ENCODE data around the gene APLNR.

APLNR gene

DNA sequence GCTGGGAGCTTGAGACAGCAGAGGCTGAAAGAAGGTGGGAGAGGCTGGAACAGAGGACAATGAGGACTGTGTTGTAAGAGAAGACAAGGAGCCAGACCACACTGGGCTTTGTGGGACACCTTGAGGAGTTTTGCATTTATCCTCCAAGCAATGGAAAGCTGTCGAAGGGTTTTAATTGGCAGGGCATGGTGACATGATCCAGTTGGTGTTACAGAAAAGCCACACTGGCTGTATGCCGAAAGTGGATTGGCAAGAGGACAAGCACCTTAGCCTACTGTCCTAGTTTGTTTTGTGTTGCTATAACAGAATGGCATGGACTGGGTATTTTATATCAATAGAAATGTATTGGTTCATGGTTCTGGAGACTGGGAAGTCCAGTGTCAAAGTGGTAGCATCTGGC, 14.0 kb upstream of the APLNR start:
- DNase-seq: no peak

DNA sequence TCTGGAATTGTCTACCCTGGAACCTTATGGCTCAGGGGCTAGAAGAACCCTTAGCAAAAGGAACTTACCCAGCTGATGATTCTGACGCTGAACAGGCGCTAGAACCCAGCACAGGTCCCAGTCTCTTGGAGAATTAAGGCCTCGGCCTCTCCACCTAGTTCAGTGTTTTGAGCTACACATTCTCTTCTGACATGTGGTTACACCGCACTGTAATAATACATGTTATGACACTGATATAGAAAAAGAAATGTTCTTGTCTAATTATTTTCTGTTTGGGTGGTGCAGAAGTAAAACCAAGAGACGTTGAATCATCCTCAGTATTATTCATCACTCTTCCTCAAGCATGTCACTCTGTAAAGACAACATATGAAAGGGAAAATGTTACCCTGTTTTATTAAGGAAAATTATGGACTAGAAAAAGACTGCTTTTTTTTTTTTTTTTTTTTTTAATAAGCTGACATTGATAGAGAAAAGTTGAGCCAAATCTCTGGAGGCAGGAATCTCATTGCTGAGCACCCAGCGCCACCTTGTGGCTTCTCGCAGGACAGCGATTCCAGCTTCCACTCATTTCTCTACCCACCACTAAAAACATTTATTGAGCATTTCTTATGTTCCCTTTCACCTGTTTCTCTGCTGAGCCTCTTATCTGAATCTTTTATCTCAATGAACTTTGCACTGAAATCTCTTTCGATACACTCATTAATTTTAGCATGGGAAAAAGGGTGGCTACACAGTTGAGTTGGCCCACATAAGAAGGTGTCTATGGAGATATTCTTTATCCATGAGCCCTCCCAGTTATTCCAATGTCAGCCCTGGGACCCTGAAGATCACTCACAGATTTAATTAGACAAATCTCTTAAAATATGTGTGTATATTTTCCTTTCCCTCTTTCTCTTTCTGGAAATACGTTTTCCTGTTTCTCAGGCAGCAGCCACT, 12.6 kb upstream of the APLNR start:
- no peak for DNase-seq

DNA sequence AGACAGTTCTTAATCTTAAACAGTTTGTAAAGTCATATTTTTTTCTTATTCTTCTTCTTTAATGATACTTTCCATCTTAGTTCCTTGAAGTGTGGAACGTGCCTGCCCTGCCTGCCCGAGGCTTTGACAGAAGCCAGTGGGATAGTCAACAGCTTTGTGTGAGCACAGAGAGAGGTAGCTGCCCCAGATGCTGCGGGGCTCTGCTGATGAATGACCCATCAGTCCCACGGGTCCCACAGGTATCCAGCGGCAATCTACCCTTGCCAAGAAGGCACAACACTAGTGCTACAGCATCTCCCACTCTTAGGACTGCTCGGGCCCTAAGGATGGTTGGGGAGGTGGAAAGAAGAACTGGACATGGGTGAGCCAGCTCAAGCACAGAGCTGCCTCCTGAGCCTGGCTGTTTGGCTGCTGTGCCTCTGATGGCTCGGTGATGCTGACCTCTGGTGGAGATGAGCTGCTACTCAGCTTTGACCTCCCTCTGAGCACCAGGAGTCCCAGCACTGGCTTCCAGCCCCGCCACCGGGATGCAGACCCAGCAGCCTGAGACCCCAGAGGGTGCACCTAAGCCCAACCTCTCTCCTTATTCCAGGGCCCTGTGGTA, 11.8 kb upstream of the APLNR start:
- DNase-seq: no peak

DNA sequence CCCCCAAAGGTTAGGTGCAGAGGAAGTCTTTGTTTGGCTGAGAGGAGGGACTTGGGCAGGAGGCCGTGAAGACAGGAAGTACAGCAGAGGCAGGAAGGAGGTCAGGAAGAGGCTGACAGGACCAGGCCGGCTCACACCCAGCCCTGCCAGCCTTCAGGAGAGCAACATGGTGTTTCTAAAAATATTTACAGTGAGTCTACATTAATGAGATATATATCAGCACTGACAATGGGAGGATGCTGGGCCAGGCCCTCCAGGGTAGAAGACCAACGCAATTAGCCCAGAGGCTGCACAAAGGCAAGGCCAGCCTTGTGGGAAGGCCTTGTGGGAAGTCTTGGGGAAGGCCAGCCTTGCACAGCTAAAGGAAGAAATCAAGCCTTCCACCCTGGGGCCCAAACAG, 7.9 kb upstream of the APLNR start:
- DNase-seq: no peak

DNA sequence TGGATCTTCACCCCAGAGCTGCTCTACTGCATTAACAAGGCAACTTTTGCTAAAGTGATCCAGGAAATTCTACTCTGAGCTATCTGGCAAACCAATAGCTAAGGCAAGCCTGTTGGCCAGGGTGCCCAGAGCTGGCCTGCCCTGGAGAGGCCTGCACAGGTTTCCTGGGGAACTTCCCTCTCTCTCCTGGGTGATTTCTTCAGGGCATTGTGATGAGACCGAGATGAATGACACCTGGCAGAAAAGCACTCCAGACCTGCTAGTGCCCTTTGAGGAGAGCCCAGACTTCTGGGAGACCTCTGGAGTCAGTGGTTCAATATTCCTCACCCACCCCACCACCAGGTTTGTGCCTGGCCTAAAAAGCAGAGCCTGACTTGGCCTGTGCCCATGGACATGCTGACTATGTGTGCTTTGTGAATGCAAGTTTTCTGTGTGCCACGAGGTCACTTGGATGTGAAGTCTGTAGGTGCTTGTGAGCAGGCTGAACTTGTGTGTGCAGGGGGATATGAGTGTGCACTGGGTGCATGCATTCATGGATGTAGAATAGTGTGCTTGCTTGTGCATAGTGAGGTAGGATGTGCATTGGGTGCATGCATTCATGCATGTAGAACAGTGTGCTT, 4.4 kb upstream of the APLNR start:
- no peak for DNase-seq

DNA sequence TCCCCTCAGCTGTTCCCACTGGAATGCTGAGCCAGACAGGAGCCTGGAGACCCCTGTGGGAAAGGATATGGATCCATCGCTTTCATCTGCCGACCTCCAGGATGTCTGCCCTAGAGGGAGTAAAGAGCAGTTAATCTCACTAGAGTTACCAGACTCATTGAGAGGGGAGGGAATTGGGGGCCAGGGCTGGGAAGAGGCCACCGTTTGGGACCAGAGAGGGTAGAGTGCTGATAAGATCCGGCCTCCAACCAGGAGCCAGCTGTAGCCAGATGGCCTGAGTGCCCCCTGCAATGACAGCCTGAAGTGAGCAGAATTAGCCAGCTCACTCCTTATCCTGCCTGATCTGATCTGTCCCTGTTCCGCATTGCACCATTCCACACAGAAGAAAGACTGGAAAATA, 3.7 kb upstream of the APLNR start:
- no peak for DNase-seq

DNA sequence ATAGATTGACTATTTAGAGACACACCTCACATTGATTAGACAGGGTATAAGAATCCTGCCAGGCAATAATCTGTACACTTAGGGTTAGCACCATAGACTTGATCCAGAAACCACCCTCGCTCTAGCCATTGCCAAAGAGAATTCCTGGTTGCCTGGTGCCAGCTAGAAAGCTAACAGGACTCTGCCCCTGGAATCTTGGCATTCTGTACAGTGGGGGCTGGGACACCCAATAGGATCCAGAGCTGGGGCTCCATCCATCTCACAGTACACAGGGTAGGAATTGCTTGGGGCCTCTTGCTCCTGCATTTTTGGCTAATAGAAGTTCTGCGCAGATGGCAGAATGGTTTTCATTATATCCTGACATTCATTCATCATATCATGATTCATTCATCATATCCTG, 3.0 kb upstream of the APLNR start:
- no peak for DNase-seq

DNA sequence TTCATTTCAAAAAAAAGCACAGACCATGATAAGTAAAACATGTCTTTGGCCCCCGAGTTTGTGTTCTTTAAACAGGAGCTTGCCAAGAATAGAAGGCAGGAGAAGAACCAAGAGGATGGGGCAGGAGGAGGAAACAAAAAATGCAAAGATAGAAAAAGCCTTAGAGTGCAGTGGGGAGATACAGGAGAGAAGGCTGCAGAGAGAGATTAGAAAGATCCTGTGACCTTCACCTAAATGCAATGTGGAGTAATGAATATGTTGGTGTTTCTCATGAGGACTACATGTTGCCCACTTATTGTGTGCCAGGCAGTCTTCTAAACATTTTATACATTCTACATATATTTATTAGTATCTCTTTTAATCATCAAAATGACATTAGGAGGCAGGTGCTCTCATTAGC, 2.3 kb upstream of the APLNR start:
- no peak for DNase-seq

DNA sequence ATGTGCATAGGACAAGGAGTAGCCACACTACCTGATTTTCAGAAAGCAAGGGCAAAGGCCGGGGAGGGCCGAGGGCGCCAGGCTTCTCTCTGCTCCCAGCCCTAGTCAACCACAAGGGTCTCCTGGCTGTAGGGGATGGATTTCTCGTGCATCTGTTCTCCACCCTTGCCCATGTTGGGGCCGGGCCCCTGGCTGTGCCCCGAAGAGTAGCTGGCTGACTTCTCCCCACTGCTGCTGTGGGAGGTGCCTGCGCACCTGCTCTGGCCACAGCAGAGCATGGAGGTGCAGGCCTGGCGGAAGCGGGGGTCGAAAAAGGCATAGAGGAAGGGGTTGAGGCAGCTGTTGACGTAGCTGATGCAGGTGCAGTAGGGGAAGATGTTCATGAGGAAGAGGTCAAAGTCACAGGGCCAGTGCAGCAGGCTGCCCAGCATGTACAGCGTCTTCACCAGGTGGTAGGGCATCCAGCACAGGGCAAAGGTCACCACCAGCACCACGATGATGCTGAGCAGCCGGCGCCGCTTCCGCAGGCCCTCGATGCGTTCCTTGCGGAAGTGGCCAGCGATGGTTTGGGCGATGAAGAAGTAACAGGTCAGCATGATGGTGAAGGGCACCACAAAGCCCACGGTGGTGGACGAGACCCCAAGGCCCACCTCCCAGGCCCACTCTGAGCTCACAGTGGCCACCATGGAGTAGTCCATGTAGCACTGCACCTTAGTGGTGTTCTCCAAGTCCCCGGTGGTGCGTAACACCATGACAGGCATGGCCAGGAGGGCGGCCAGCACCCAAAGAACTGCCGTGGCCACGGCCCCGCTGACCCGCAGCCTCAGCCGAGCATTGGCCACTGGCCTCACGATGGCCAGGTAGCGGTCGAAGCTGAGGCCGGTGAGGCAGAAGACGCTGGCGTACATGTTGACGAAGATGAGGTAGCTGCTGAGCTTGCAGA, 1.0 kb downstream of the APLNR start:
- no peak for DNase-seq

DNA sequence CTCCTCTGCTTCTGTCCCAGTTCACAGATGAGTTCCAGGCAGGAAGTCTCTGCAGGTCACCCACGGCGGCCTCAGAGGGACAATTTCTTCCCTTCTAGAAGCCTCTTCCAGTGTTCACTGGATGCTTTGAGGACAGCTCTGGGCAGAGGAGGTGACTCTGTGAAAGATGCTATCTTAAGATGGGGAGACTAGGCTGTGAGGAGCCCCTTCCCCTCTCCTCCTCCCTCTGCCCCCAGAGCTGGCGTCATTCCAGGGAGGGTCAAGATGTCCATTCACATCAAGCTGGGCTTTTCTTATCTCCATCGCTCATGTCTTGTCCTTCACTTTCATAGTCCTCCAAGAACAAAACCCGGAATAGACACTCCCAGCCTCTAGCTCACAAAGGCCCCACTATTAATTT, 3.3 kb downstream of the APLNR start:
- DNase-seq: no peak

DNA sequence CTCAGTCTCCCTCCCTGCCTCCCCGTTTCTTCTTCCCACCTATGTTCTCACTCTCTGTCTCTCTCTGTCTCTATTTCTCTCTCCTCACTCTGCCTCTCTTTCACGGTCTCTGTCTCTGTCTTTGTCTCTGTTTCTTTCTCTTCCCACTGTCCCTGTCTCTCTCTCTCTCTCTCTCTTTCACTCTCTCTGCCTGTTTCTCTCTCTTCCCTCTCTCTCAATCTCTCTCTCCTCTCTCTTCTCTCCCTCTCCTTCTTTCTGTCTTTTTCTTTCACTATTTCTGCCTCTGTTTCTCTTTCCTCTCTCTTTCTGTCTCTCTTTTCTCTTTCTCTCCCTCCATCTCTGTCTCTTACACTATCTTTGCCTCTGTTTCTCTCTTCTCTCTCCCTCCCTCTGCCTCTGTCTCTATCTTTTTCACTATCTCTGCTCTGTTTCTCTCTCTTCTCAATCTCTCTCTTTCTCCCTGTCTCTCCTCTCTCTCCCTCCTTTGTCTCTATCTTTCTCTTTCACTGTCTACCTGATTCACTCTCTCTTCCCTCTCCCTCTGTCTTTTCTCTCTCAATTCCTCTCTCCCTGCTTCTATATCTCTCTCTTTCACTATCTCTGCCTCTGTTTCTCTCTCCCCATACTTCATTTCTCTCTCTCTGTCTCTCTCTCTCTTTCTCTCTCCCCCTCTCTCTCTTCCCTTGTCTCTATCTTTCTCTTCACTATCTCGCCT, 5.4 kb downstream of the APLNR start:
- no peak for DNase-seq

DNA sequence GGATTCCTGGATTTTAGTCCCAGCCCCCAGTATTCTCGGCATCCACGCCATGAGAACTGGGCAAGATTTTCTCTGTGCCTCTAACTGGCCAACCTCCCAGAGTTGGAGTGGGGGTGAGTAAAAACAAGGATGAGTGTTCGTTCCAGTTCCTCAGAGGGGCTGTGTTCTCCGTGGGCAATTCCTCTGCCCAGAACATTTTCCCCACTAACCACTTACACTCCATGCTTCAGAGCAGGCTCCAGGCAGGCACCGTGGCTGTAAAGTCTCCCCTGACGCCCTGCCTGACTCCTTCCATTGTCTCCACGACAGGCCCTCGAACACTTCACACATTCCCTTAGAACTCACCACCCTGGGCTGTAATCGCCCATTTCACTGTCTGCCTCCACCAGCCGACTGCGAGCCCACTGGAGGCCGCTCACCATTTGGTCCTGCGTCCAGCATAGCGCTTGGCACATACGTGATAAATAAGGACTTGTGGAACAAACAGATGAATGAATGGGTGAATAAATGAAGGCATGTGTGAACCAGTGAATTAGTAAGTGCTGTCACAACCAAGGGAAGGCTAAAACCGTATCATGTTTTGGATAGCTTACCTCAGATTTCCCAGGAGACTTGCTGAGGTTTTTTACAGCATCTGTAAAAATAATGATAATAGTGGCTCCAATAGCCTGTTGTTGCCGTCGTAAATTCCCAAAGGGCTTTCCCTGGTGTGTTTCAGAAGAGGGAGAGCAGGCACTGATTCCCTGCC, 6.1 kb downstream of the APLNR start:
- no peak for DNase-seq

DNA sequence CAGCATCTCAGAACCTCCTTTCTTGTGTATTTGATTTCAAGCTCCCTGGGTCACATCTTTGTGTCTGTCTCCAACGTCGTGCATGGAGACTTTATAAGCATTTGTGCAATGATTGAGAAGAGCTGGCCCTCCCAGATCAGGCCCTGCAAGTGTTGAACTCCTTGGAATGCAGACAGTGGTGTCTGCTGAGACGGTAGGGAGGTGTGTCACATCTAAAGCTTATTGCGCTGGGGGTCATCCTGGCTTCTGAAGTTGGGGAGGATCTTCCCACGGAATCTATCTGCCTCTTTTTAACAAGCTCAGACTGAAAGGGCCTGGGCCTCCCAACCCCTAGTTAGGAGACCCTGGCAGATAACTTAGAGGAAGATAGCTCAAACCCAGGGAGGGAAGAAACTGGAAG, 6.7 kb downstream of the APLNR start:
- no peak for DNase-seq

DNA sequence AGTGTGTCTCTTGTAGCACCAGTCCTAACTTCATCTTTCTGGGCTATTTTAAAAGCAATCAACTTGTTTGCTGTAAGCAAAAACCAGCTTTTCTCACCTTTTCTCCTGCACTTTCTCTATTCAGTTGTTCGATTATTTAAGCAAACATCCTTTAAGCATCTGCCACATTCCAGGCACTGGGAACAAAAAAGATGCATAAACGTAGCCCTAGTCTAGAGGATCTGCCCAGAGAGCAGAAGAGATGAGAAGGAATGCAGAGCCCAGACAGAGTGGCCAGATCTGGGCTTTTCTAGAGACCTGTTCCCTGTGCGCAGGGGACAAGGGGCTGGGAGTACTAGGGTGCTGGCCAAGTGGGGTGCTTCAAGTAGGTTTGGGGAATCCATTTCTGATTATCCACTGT, 8.4 kb downstream of the APLNR start:
- no peak for DNase-seq

DNA sequence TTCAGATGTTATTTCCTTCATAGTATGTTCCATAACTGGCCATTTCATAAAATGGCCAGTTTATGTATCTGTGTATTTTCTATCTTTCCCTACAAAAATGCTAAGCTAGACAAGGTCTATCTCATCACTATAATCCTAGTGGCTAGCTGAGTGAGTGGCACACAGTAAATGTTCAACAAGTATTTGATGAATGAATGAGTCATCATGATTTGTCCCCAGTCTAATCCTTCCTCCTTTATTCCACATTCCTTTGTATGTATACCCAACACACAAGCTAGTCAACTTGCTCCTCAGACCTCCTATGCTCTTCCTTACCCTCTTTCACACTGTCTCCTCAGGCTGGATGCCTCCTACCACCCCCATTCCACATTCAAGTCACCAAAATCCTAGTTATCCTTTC, 12.5 kb downstream of the APLNR start:
- no peak for DNase-seq

DNA sequence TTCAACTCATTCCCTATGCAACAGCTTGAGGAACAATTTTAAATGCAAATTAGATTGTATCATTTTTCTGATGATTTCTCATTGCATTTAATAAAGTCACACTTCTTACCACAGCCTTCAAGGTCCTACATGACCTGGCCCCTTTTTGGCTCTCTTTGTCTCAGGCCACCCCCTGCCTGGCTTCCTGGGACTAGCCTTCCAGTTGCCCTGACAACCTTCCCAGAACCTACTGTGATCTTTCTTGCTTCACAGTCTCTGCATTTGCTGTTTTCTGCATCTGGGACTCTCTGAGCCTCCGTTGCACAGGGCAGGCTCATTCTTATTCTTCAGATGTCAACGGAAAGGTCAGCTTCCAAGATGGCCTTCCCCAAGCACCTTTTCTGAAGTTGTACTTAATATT, 12.9 kb downstream of the APLNR start:
- DNase-seq: no peak

DNA sequence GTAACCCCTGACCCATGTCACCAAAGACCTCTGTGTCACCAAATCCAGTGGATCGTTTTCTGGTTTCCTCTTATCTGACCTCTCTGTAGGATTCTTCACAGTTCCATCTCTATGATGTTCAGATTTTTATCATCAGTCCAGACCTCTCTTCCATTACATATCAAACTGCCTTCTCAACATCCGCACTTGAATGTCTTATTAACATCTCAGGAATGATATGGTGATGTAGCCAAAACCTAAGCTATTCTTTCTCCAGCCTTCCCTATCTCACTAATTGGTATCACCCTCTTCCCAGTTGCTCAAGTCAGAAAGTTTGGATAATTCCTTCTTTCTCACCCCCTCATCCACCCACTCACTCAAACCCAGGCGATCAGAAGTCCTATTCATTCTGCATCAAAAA, 13.4 kb downstream of the APLNR start:
- no peak for DNase-seq

DNA sequence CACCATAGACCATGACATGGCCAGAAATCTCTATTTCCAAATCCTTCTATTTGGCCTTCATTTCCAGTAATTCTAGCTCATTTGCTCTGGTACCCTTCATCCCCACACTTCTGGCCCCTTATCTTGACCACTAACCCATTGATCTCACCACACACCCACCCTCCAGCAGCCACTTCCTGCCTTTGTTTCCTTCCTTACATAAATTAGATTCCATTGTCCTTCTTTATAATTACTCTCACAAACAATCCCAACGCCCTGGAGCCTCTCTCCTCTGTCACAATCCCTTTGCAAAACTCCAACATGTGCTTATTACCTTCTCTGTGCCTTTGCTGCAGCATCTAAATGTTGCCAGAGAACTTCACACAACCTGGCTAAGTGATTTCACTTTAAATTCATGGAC, 14.8 kb downstream of the APLNR start:
- DNase-seq: no peak

DNA sequence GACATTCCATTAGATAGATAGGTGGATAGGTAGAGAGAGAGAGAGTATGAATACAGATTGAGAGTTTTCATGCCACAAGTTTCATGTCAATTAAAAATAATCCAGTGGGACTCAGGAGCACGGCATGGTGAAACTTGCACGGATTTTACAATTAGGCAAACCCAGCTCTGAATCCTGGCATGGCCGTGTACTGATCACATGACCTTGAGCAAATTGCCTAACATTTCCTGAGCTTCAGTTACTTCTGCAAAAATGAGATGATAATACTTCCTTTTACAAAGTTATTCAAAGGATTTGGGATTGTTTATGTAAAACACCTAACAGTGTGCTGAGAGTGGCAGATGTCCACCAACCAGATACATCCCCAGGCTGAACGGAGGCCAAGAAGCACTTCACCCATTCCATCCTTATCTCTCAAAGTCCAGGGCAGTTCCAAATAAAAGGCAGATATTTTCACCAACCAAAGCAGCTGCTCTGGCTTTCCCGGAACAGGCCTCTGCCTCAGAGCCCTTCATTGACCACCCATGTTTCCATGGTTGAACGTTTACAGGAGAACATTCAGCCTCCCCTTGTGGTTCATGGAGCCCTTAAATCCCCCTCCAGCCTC, 17.9 kb downstream of the APLNR start:
- peak; percentile 13 for DNase-seq

DNA sequence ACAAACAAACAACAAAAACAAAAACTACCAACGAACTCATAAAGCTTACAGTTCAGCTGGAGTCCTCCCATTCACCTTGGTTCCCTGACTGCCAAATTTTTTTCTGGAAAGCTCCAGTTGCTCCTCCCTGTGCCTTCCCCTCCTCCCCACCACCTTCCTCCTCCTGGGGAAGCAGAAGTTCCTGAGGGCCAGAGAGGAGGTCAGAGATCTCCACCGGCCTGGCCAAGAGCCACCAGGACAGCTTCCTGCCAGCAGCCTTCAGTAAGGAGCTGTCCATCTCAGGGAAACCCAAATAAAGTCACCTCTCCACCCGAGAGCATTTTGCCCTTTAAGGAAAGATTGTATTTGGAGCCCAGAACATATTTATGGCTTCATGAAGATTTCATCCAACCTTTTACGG, 20.0 kb downstream of the APLNR start:
- no peak for DNase-seq

DNA sequence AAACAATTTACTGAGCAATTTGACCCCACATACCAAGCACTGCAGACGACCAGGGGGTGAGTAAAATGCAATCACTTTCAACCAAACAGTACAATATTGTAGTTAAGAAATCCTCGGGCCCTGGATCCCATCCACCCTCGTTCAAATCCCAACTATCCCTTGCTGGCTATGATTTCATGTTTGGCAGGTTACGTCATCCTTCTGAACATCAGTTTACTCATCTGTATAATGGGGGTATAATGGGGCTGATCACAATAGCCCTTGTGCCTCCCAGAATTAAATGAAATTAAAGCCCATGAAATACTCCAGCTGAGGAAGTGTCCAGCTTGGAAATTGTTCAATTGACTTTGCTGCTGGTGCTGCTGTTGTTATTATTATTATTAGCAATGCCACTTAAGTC, 20.6 kb downstream of the APLNR start:
- no peak for DNase-seq

Measured in GF-D8 (cell line).